GM18498 (cell line): ENCODE measurements around the gene CSRP2.

Experiments
- ATAC-seq: cut with Tn5 transposase; IDR thresholded peaks from one replicate; pipeline ENCODE4 v1.9.1; 2021; ENCODE audit warnings: mild to moderate bottlenecking, moderate library complexity; ENCODE audit not compliant: unreplicated experiment

The CSRP2 gene

DNA sequence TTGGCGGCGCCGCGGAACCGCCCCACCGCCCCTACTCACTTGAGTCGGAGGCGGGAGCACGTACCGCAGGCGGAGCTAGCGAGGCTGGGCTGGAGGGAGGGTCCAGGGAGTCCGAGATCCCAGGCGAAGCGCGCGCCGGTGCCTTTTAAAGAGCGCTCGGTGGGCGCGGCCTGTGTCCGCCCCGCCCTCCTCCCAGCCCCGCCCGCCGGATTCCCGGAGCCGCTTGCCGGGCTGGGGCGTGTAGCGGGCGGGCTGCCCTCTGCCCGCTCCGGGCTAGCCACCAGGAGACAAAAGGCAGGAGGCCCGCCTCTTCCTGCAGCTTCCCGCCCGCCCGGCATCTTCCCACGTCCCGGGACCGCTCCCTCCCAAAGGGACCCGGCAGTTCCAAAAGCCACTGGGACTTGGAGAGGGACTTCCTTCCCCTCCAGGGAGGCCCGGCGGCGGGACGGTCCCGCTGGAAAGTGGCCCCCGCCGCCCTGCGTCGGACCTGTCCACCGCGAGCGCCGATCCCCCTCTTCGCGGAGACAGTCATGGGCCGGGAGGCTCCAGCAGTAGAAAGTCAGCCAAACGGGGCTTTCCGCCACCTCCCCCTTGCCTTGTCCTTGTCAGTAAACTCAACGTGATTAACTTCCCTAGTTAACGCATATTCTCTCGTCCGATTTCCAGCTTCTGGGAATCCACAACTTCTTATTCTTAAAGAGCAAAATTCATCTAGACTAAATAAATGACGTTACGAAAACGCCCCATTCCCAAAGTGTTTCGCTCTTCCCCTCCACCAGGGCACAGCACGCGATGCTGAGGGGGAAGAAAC lies at the start of gene CSRP2:
TSS of gene CSRP2 (minus strand) at position 121 of the 811 bp plus-strand sequence. CDS start 12,759 bp downstream, outside the sequence.
- peak; percentile 94 for ATAC-seq

DNA sequence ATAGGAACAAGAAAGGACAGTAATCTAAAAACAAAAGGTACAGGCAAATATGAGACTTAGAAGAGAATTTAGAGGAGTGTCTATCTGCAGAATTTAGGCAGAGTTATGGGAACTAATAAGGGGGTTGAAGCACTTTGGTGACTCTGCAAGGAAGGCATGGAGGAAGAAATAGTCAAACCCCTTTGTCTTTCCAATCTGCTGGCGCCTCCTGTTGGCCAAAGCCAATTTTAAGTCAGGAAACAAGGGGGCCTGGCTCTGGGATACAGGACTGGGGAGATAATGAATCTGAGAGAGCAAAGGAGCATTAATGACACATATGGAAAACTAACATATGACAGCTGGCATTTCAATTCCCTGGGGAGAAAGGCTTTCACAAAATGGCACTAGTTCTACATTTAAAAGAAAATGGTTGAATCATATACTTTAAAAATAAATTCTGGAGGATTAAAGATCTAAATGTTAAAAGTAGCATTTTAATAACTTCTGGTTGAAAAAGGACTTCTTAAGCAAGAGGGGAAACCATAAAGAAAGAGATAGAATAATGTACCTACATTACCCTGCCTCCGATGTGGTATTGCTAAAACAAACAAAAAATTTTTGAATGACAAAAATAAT lies 48.5 kb upstream of the CSRP2 start:
- ATAC-seq = no peak

DNA sequence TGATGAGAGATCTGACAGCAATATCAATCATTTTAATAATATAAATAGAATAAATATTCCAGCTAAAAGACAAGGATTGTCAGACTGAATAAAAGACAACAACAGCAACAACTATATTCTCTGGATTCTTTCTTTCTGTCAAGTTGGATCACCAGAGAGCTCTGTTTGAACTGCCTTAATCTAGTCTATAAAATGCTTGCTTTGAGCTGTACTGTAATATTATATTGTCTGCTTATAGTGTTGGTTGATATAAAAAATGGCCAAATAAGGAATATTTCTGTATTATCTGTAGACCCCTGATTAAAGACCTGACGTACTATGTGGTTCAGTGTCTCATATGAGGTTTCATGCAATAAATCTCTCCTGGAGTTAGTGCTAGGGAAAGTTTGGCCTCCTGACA lies 46.3 kb upstream of the CSRP2 start:
- ATAC-seq = no peak

DNA sequence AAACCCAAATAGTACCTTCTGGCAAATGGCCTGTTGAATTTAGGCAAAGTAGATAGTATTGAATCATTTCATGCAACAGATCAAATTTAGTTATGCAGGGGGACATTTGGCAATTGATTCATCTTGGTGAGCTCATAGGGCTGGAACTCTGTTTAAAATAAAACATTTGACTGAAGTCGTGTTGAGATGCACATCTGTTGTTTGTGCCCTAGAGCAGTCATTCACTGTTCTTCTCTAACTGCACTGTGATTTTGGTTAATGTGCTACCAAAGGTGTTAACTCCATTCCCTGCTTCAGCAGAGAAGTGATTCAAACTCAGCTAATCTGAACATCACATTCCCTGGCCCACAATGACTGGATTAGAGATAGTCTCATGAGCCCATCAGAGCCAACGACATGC lies 44.0 kb upstream of the CSRP2 start:
- ATAC-seq = no peak

DNA sequence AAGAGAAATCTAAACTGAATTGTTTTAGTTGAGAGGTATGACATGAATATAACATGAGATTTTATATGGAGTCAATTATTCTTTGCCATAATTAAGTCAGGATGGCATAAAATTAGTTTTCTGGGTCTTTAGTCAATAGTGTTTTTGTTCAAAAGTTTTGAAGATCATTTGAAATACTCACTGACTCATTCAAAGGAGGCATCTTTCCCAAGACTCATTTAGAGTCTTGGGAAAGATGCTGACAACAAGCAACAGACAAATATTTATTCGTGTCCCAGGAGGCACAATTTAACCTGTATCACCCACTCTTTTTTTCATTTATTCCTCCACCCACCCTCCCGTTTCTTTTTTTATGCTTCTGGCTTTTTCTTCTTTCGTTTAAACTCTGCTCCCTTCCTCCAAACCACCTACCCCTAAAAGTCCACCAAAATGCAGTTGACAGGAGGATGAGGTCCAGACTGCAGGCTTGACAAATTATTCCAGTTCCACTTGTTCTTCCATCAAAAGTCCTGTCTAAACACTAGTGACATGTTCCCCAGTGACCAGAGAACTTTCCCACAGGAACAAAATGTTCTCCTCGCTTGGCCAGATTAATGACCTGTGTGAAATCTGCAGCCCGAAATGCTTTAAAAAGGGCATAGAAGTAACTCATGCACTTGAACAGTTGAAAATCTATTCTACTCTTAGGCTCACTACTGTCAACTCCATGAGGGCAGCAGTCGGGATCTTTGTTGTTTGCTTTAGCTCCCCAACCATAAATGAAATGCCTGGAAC lies 43.3 kb upstream of the CSRP2 start:
- ATAC-seq = no peak

DNA sequence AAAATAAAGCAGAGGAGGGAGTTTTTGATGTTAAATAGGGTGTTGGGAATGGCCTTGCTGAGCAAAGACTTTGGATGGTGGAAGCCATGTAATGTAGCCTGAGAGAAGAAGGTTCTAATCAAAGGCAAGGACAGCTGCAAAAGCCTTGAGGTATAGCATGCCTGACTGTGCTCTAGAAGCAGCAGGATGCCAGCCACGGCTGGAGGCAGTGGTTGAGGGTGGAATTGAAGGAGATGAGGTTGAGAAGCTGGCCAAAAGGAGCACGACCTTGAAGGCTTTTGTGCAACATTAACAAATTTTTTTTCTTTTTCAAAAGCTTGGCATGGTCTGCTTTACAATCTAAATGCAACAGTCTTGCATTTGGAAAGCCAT lies 42.3 kb upstream of the CSRP2 start:
- no peak for ATAC-seq

DNA sequence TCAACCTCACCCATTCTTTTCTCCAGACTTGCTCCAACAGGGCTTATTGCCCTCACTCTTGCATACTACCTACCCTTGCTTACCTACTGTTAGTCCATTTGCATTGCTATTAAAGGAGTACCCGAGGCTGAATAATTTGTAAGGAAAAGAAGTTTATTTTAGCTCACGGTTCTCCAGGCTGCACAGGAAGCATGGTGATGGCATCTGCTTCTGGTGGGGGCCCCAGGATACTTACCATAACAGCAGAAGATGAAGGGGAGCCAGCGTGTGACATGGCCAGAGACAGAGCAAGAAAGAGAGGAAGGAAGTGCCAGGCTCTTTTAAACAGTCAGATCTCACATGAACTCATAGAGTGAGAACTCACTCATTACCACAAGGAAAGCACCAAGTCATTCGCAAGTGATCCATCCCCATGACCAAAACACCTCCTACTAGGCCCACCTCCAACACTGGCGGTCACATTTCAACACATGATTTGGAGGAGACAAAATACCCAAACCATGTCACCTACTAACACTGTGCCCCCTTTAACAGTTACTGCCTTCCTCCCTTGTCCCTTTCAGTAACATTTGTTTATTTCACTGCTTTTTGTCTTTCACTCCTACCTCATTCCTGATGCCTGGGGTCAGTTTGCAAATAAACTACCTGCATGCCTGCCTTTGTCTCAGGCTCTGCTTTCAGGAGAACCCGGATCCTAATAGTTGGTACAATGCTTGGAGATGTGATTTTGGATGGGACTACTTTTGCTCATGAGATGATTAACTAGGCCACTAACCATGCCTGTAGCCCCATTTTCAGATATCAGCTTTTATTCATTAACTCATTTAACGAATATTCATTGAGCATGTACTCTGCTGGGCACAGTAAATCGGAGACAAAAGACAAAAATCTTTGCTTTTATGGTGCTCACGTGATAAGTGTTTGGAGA lies 41.6 kb upstream of the CSRP2 start:
- peak; percentile 89 for ATAC-seq

DNA sequence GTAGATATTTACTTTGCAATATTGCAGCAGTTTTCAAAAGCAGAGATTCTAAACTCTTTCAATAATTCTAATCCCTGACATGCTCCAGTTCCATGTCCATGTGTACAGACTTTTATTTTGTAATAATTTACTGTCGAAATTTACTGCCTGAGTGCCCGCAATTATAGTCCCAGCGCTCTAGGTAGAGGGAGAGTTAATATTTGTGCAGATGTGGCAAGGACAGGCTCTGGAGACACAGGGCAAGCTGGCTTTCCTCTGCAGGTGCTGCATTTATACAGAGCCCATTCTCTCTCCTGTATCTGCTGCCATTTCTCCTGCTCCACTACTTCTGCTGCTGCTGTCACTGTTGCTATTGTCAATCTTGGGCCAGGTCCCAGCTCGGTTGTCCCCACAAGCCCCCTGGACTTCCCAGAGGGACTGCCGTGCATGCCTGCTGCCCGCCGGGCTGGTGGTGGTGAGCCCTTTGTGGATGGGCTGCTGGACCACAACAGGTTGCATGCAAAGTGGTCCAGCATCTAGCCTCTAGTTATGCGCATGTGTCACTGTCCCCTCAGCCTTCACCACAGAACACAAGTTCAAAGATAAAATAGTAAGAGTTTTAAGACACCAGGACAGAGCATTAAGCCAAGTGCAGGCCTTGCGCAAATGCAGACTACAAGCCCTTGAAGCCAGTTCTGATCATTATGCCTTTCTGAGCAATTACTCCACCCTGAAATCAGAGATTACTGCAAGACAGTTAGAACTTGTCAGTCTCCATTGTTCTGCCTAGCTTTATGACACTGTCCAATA lies 40.8 kb upstream of the CSRP2 start:
- peak; percentile 13 for ATAC-seq

DNA sequence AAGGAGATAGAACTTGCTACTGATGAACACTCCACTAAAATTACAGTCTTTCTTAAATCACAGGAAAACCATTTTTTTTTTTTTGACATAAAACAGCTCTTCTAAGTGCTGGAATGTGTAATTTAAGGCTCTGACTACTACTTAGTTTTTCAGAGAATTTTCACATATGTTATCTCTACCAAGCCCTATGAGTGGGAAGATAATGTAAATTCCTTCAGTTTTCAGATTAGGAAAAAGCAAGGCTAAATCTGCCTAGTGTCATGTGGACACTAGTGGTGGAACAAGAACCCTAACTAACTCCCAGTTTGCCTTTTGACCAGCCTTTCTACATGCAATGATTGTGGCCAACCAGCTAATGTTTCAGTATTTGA lies 37.3 kb upstream of the CSRP2 start:
- ATAC-seq = no peak

DNA sequence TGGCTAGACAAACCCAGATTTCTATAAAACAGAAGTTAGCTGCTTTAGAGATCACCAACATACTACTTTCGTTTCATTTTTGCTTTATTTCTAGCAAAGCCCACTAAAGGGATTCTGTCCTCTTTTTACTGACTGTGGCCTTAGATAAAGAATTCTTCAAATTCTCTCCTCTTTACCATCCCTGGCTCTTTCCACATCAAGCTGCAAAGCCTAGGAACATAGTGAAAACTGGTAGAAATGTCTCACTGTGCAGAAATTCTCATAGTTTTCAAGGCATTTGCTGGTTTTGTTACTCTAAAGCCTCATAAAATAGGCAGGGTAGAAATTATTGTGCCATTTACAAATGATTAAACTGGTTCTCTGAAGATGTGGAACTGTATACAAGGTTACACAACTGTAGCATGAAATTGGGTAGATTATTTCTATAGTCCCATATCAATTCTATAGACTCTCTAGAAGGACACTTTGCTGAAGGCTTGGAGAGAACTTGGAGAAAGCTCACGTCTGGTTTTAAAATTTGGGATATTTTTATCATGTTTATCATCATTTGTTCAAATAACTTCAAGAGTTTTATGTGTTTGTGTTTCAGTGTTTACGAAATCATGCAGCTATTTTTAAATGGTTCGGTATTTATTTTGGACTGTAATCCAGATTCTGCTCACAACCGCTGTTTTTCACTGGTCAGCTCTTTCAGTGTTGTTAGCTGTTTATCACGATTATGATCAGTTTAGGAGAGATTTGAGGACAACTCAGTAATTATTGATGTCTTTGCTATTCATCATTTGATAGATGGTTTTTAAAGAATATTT lies 36.7 kb upstream of the CSRP2 start:
- no peak for ATAC-seq

DNA sequence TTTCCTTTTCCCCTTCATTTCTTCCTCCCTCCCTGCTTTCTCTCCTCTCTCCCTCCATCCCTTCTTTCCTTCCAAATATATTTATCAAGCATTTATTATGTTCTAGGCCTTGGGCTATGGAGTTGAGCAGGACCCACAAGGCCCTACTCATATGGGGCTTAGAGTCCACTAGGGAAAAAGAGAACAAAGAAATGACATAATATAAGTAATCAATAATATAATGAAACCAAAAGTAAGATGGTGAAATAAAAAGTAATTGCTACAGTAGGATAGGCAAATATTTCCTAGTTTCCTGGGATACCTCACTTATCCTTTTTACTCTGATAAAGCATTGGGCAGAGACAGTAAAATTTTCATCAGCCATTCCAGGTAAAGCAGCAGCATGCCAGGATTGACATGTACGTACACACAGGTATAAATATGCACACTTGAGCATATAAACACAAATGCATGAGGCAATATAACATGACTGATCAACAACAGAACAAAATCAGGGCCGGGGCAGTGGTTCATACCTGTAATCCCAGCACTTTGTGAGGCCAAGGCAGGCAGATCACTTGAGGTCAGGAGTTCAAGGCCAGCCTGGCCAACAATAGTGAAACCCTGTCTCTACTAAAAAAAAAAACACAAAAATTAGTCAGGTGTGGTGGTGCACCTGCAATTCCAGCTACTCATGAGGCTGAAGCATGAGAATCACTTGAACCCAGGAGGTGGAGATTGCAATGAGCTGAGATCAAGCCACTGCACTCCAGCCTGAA lies 35.5 kb upstream of the CSRP2 start:
- no peak for ATAC-seq

DNA sequence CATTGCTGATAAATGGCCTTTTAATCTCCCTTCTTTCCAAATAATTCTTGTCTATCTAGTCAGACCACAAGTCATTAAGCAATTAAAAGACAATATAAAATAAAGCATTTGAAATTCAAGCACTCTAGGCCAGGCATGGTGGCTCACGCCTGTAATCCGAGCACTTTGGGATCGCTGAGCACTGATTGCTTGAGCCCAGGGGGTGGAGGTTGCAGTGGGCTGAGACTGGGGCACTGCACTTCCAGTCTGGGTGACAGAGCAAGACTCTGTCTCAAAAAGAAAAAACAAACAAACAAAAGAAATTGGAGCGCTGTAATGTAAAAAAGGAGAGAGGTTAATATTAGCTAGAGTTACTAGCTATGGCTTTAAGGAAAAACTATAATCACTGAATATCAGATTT lies 30.5 kb upstream of the CSRP2 start:
- no peak for ATAC-seq

DNA sequence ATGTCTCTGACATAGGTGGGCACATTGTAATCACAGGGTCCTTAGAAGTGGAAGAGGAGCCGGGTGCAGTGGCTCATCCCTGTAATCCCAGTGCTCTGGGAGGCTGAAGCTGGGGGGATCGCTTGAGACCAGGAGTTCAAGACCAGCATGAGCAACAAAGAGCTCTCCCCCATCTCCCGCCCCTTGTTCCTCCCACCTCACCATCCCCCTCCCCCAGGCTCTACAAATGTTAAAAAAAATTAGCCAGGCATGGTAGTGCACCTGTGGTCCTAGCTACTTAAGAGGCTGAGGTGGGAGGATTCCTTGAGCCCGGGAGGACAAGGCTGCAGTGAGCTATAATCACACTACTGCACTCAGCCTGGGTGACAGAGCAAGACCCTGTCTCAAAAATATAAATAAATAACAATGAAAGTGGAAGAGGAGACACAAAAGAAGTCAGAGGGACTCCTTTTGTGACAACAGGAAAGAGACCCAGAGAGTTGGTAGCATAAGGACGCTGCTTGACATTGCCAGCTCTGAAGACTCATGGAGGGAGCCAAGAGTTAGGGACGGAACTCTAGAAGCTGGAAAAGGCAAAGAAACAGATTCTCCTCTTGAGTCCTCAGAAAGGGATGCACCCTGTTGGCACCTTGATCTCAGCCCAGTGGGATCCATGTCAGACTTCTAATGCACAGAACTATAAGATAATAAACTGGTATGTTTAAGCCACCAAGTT lies 29.6 kb upstream of the CSRP2 start:
- no peak for ATAC-seq

DNA sequence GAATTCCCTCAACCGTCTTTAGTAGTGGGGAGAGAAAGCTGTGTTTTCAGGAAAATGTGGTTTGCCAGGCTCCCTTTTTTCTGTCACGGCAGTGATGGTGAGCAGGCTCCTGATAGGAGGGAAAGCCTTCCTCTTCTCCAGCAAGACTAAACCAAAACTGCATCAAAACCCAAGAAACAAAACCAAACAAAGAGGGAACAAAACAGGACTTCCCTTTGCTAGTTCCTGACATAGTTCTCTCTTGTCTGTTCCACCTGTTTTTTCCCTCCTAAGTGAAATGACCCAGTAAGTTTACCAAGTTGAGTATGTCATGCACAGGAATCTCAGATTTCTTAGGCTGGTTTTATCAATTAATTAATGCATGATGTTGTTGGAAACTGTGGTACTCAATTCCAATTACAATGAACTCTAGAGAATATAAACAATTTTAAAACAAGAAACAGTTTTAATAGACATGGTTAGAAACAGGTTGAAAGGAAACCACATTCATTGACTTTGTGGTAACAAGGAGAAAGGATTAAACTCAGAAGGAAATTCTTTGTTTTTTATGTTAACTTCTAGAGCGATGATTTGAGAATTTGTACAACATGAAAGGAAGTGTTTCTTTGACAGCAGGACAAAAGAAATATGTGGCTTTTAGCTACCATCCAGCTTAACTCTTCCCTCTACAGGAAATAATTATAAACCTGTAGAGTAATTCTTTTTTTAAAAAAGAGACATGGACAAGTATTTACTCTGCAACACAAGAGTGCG lies 23.0 kb upstream of the CSRP2 start:
- no peak for ATAC-seq

DNA sequence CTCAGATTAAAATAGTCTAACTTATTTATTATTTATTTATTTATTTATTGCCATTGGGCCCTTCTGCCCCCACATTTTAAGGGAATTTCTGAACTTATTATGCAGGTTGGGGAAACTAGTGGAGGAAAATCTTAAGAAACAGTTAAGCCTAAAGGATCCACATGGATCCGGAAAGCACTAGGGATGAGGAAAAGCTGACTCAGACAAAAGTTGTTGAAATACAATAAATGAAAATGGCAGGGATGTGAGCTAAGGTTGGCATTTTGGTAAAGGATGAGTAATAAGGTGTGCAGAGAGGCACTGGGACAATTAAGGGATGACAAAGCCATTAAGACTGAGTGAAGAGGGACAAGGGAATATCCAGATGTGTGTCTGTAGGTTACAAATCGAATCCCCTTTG lies 20.7 kb upstream of the CSRP2 start:
- ATAC-seq = no peak

DNA sequence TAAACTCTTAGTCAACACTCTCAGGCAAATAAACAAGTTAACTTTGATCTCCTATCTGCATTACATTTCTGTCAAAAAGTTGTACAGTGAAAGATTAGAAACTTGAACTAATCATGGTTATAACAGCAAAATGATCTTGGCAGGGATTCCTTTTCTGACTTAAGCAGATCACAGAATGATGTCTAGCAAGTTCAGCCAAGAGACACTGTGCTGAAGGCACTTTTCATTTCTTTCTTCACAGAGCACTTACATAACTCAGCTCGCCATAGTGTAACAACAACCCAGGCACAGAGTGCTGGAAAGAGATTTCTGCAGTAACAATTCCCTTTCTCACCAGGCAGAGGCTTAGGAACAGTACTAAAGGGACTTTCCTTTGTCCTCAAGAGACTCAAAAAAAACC lies 19.6 kb upstream of the CSRP2 start:
- ATAC-seq = no peak

DNA sequence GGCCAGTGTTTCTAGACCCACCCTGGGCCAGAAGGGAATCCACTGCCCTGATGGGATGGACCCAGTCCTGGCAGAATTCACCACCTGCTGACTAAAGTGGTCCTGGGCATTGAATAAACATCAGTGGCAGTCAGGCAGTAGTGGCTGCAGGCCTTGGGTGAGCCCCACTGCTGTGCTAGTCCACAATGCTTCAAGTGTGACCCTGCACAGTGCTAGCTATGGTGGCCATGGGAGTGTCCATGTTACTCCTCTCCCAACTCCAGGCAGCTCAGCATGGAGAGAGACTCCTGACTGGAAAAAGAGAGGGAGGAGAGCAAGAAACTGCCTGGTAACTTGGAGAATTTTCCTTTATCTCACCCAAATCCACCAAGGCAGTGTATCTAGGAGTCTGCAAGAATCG lies 17.5 kb upstream of the CSRP2 start:
- no peak for ATAC-seq
